NCI-H128 (cell line): ENCODE results near the gene TP53I11.

Experiments
- DNase-seq: peaks from one replicate; lab custom pipeline; 2025; ENCODE audit not compliant: unreplicated experiment; lab: John Stamatoyannopoulos, UW

Gene TP53I11

GRCh38 chr11:44889266-44889665 lies 61.4 kb downstream of the TP53I11 start:
- no peak for DNase-seq

GRCh38 chr11:44887636-44888035 lies 63.0 kb downstream of the TP53I11 start:
- DNase-seq: no peak

- DNase-seq: no peak
Measured at GRCh38 chr11:44886790-44887140, 63.9 kb downstream of the TP53I11 start.

- DNase-seq: no peak
Measured at GRCh38 chr11:44885919-44886789, 64.5 kb downstream of the TP53I11 start.

GRCh38 chr11:44885065-44885810 lies 65.4 kb downstream of the TP53I11 start:
- DNase-seq: no peak

GRCh38 chr11:44884056-44884455 lies 66.6 kb downstream of the TP53I11 start:
- DNase-seq: no peak

GRCh38 chr11:44883277-44883676 lies 67.4 kb downstream of the TP53I11 start:
- no peak for DNase-seq
